Sciatic nerve (tissue), 2 donors: Measurements from ENCODE around the gene CHCHD6. TPM values are rescaled to one million over a fixed set of nuclear protein-coding genes. Genes with fewer than 3 reads are reported as not detected.
A peak's percentile ranks its signal among the peaks of the same experiment; 100 is the strongest.

Experiments used
- ATAC-seq: fragments of 200-7000 bp; cut with Tn5 transposase; one replicate; pipeline ENCODE4 v1.9.1; 2020; ENCODE audit warnings: mild to moderate bottlenecking, moderate library complexity
- DNase-seq: peaks from one replicate; pipeline ENCODE4 v3.0.0-alpha.2; 2020; ENCODE audit warnings: low spot score
- intact Hi-C: fragments of 100-400 bp; cut with DNase I; formaldehyde crosslinking; loops from one replicate; pipeline ENCODE4 v1.14.2; 2022
- total RNA-seq: library from RNA; stranded (reverse); fragmentation: NEBNext Ultra II Directional; extraction: Animal tissue kit (Norgen Biotek cat#: 25700); gene quantifications from one replicate; pipeline ENCODE4 v1.2.1, GENCODE V29; 2021
- donor health status: DM: no; HTN: no; CAD: no.
- donor health status: DM: no; HTN: no; CAD: no.

The CHCHD6 gene
- total RNA-seq, 1 donor from 2014 or later = 19.1 TPM

GRCh38 chr3:126667631-126668449 is 36.2 kb upstream of the CHCHD6 start:
- DNase-seq = no peak
- ATAC-seq = no peak
- intact Hi-C loops = no loop called here

DNA sequence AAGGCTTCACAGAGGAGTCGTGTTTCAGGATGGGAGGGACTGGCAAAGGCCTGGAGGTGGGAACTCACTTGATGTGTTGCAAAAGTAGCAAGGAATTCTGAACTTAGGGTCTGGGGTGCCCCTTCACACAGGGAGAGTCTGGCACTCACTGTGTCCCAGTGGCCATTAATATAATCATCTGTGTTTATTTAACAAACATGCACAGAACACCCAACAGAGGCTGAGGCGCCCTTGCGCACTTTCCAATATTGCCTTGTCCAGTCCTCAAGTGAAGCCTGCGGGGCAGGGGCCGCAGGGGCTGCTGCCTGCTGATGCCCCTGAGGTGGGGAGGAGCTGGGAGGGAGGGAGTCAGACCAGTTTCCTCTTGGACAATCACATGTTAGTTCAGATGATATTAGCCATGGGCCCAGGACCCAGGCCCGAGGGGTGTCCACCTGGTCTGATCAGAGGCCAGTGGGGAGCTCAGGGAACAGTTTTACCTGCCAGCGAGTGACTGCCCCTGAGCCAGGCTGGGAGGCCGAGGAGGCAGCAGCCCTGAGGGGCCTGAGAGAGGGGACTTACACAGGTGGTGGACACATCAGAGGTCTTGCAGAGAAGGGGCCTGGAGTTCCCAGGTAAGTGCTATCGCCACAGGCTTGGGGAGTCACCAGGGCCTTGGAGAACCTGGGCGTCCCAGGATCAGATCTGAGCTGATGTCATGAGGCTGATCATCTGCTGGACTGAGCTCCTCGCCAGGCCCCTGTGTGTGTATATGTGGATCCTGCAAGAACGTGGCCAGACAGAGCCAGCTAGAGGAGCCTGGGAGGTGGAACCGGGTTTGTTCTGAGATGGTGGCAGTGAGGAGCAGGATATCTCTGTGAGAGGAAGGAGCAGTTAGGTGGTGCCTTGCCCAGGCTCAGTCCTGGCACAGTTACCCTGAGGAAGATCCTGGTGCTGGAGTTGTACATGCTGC is 35.3 kb upstream of the CHCHD6 start:
- no peak for ATAC-seq
- intact Hi-C loops = no loop called here
- DNase-seq = no peak

GRCh38 chr3:126671521-126671920 is 32.5 kb upstream of the CHCHD6 start:
- no peak for DNase-seq
- intact Hi-C loops = loop anchor here (10.0 kb wide), 1 partner anchor 793 kb away; no protein-coding TSS in a partner anchor
- ATAC-seq = no peak

DNA sequence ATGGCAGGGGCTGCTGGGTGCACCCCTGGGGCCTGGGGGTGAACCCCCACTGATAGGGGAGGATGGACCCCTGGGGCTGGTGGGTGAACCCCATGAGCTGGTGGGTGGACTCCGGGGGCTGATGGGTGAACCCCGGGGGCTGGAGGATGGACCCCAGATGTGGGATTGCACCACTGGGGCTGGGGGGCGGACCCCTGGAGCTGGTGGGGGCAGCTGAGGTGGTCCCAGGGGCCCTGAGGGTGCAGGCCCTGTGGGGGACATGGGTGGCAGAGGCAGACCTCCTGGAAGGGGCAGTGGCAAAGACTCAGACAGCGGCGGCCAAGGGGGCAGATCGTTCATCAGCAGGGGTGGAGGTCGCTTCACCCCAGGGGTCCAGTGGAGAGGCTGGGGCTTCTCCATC is 31.7 kb upstream of the CHCHD6 start:
- ATAC-seq (no peak), DNase-seq (no peak)
- intact Hi-C loops = loop anchor here (10.0 kb wide), 1 partner anchor 792 kb away; no protein-coding TSS in a partner anchor

GRCh38 chr3:126672741-126673140 is 31.3 kb upstream of the CHCHD6 start:
- DNase-seq (no peak), ATAC-seq (no peak)
- intact Hi-C loops = loop anchor here (10.0 kb wide), 1 partner anchor 792 kb away; no protein-coding TSS in a partner anchor

DNA sequence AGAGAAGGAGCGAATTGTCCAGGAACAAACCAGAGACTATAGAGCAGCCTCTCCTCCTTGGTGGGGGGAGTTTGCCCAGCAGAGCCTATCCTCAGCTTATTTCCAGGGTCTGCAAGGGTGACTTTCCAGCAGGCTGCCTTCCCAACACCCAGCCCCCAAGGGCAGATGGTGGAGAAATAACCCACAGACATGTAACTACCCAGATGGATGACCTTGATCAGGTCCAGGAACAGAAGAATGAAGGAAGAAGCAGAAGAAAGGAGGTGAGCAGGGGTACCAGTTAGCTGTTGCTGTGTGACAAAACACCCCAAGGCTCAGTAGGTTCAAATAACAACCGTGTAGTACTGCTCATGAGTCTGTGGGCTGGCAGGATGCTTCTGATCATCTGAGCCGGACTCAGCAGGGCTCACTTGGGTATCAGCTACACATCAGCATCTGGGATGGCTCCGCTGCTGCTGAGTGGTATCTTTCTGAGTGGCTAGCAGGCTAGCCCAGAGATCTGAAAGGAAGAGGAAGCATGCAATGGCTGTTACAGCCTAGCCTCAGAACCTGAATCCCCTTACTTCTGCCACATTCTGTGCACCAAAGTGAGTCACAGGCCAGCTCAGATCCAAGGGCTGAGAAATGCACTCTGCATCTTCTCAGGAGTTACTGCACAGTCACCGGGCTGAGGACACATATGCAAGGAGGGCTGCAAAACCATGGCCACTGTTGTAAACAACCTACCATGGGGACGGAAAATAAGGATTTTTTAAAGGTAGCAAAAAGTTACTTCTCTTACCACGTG is 26.9 kb upstream of the CHCHD6 start:
- intact Hi-C loops = loop anchor here (10.0 kb wide), 1 partner anchor 788 kb away; no protein-coding TSS in a partner anchor
- no peak for ATAC-seq
- DNase-seq = no peak

DNA sequence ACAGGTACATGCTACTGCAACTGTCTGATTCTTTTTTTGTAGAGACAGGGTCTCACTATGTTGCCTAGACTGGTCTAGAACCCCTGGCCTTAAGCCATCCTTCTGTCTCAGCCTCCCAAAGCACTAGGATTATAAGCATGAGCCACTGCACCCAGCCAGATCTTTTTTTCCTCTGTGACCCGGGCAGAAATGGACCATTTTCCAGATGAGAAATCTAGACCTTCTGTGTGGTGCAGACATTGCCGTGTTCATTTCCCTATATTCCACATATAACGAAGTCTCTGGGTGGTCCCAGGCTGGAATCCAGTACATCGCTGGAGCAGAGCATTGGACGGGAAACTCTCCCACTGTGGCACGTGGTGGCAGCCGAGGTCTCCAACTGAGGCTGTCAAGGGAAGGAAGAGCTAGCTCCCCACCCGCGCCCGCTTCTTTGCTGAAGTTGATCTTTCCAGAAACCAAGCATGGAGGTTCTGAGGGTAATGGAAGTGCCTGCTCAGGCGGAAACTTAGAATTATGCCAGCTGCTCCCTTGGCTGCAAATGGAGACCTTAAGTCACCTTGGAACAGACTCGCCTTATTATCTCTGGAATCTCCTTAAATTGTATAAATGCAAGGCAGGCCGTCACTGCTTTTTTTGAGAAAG is 26.1 kb upstream of the CHCHD6 start:
- intact Hi-C loops = loop anchor here (10.0 kb wide), 1 partner anchor 787 kb away; no protein-coding TSS in a partner anchor
- DNase-seq = no peak

DNA sequence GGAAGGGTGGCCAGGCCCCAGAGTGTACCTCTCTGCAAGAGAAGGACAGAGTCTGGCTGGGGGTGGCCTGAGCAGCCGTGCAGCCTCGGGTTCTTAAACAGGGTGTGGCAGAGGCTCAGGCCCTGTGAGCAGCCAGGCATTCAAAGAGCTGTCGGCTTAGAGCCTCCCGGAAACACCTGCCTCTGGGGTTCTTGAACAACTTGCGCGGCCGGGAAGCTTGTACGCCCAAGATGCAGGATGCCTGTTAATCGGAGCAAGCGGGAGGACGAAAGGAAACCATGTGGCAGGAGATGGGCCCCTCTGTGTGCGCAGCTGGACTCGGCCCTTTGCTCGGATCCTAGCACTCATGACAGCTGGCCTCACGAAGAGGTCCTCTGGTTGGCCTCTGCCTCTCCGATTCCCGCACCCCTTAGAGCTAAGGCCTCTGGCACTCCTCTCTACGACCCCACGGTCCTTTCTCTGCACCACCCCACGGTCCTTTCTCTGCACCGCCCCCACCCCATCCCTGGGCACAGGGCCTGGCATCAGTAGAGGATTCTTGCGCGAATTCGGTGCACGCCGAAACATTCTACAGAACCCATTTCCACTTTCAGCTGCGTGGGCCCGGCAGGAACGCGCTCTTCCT is 25.2 kb upstream of the CHCHD6 start:
- no peak for ATAC-seq
- intact Hi-C loops = loop anchor here (10.0 kb wide), 1 partner anchor 786 kb away; no protein-coding TSS in a partner anchor
- DNase-seq = no peak

More for the DNA sequence above, 26.1 kb upstream of the CHCHD6 start:
- no peak for ATAC-seq

DNA sequence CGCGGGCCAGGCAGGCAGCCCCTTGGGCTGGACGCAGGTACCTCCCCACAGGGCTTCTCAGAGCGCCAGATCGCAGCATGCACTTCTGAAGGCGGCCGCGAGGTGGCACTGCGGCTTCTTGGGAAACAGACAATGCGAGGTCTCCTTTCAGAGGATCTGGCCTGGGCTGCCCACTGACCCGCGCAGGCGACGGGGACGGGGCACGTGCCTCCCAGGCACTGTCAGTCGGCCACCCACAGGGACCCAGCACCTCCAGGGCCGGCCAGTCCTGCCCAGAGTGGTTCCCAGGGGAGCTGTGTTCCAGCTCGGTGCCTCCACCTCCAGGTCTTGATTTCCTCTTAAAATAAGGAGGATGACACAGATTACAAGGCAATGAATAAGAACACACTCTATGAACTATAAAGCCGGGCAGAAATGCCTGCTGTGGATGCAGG is 24.7 kb upstream of the CHCHD6 start:
- intact Hi-C loops = loop anchor here (10.0 kb wide), 1 partner anchor 785 kb away; no protein-coding TSS in a partner anchor
- peak; percentile 86 for ATAC-seq

GRCh38 chr3:126679831-126680666 is 24.0 kb upstream of the CHCHD6 start:
- DNase-seq = no peak
- ATAC-seq = no peak
- intact Hi-C loops = loop anchor here (10.0 kb wide), 3 partner anchors 315 to 865 kb away; no protein-coding TSS in a partner anchor

More for the DNA sequence above, 24.7 kb upstream of the CHCHD6 start:
- DNase-seq = peak; percentile 92

GRCh38 chr3:126680667-126681055 is 23.4 kb upstream of the CHCHD6 start:
- DNase-seq (no peak), ATAC-seq (no peak)
- intact Hi-C loops = loop anchor here (10.0 kb wide), 2 partner anchors 314 to 864 kb away; no protein-coding TSS in a partner anchor

- DNase-seq (no peak), ATAC-seq (no peak)
- intact Hi-C loops = loop anchor here (10.0 kb wide), 2 partner anchors 313 to 863 kb away; no protein-coding TSS in a partner anchor
Observed at GRCh38 chr3:126682009-126682408, 22.0 kb upstream of the CHCHD6 start.

DNA sequence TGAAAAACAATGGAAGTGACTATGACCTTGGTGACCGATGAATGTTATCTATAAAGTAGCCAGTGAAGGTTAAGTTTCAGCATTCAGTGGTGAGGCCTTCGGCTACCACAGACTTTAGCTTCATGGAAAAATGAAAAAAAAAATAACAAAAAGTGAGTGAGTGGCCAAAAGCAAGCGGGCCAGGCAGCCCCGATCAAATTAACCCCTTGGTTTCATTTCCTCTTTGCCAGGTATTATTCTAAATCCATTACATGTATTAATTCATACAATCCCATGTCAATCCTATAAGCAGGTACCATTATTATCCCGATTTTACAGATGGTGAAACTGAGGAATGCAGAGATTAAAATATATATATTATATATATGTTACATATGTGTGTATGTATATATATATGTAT is 21.0 kb upstream of the CHCHD6 start:
- intact Hi-C loops = loop anchor here (10.0 kb wide), 2 partner anchors 312 to 862 kb away; no protein-coding TSS in a partner anchor
- no peak for ATAC-seq
- no peak for DNase-seq

DNA sequence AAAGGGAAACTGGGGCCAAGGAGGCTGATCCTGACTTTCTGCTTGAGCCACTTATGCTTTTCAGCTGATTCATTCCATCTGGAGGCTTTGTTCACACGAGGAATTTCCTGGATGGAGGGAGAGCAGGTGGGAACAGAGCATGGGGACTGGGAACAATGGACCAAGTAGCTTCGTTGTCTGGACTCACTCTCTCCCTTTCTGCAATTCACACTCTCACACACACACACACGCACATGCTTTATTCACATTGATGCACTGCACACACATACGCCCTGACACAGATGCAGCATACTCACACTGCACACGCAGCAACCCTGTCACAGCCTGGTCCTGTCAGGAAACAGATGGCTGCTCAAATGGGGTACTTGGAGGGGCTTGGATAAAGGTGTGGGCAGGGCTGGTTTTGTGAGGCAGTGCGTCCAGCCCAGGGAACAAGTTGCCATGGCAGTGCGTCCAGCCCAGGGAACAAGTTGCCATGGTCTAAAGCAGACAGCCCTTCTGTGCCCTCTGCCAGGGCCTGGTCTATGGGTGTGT is 19.8 kb upstream of the CHCHD6 start:
- ATAC-seq (peak; percentile 74), DNase-seq (no peak)
- intact Hi-C loops = loop anchor here (10.0 kb wide), 2 partner anchors 311 to 861 kb away; no protein-coding TSS in a partner anchor

DNA sequence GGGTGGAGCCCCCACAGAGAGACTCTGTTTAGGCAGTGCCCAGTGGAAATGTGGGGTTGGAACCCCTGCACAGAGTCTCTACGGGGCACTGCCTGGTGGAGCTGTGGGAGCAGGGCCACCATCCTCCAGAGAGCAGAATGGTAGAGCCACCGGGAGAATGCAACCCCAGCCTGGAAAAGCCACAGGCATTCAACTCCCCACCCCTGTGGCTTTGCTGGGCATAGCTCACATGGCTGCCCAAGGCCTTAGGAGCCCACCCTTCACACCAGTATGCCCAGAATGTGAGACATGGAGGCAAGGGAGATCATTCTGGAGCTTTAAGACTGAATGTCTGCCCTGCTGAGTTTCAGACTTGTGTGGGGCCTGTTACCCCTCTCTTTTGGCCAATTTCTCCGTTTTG is 19.0 kb upstream of the CHCHD6 start:
- intact Hi-C loops = loop anchor here (10.0 kb wide), 2 partner anchors 310 to 860 kb away; no protein-coding TSS in a partner anchor
- DNase-seq = no peak
- peak; percentile 40 for ATAC-seq

DNA sequence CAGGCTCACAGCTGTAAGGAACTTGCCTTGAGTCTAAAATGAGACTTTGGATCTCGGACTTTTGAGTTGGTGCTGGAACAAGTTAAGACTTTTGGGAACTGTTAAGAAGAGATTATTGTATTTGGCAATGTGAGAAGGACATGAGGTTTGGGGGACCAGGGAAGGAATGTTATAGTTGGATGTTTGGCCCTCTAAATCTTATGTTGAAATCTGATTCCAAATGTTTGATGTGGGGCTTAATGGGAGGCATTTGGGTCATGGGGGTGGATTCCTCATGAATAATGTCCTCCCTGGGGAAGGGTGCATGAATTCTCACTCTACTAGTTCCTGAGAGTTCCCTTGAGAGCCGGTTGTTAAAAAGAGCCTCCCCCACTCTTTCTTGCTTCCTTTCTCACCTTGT is 18.5 kb upstream of the CHCHD6 start:
- DNase-seq (no peak), ATAC-seq (peak; percentile 83)
- intact Hi-C loops = loop anchor here (10.0 kb wide), 2 partner anchors 309 to 859 kb away; no protein-coding TSS in a partner anchor
